Left colon (tissue), 2 donors: ENCODE results near the gene SIM2. TPM values are rescaled to one million over a fixed set of nuclear protein-coding genes. Genes with fewer than 3 reads are reported as not detected.

Source experiments
- ATAC-seq: fragments of 200-7000 bp; cut with Tn5 transposase; one replicate; pipeline ENCODE4 v1.9.1; 2020; ENCODE audit warnings: mild to moderate bottlenecking, moderate library complexity
- DNase-seq, 2 donors: peaks; one replicate each; pipeline ENCODE4 v3.0.0-alpha.2; 2020
- intact Hi-C, 2 donors: fragments of 100-400 bp; cut with DNase I in 1 of 2; cut with micrococcal nuclease in 1 of 2; formaldehyde crosslinking; loops; one replicate each; pipeline versions ENCODE4 v1.11.2 to v1.14.0; 2022; cut with DNase I, micrococcal nuclease
- total RNA-seq, 2 donors: library from RNA; stranded (reverse); fragmentation: NEBNext Ultra II Directional; extraction: Animal tissue kit (Norgen Biotek cat#: 25700); gene quantifications; one replicate each; pipeline ENCODE4 v1.2.1, GENCODE V29; 2021
- donor health status: DM: no; HTN: no; CAD: no.
- donor health status: DM: yes; HTN: yes; CAD: no.

Gene SIM2
- total RNA-seq, 2 donors from 2014 or later: 0.34 TPM; not detected in 1

GRCh38 chr21:36749935-36750575, 51.1 kb downstream of the SIM2 start:
- intact Hi-C loops: no loop called here
- DNase-seq: no peak
- no peak for ATAC-seq

DNA sequence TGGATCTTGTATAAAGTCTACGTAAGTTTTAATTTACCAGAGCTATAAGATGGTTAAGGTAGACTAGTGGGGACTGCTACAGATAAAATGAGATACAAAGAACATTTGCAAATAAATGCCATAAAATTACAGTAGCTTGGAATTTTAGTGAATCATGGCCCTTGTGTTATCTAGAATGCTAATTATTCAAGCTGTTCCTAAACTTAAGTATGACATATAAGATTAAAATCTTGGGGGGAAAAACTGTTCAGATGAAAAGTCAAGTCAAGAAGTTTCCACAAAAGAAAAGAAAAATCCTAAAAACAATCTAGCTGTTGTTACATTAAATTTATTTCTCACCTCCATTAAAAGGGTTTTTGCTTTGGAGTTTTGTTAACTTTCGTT, 51.7 kb downstream of the SIM2 start:
- intact Hi-C loops: no loop called here
- ATAC-seq (no peak), DNase-seq (no peak)

DNA sequence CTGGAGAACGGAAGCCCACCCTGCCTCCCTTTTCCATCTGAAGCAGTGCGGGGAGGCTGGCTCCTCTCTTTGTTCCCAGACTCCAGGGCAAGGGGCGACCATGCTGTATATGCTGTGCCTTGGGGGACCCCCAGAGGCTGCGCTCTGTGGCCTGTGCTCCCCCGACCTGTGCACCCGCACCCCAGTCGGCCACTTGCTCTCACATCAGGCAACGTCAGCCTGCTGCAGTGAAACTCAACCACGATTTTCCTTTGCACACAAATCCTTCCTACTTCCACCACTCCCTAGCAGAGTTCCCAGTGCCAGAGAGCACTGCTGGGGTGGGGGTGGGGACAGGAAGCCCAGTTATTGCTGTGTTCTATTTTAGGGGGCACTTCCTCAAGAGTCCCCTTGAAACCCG, 52.5 kb downstream of the SIM2 start:
- ATAC-seq (no peak), DNase-seq (no peak)
- intact Hi-C loops: no loop called here

DNA sequence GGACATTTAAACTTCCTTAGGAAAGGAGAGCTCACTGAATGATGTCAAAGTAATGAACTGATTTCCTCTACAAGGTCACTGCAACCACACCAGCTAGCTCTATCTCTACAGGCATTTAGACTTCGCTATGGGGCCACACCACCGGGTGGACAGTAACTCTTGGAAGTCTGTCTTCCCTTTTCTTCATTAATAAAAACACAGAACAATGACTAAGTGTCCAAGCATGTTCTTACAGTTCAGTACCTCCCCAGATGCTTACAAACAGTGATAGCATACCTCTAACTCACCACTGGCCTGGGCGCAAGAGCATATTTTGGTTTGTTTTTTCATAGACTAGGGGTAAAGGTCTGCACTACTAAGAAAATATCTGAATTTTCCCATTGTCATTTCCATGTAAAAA, 54.6 kb downstream of the SIM2 start:
- no peak for ATAC-seq
- intact Hi-C loops: no loop called here
- DNase-seq: no peak

DNA sequence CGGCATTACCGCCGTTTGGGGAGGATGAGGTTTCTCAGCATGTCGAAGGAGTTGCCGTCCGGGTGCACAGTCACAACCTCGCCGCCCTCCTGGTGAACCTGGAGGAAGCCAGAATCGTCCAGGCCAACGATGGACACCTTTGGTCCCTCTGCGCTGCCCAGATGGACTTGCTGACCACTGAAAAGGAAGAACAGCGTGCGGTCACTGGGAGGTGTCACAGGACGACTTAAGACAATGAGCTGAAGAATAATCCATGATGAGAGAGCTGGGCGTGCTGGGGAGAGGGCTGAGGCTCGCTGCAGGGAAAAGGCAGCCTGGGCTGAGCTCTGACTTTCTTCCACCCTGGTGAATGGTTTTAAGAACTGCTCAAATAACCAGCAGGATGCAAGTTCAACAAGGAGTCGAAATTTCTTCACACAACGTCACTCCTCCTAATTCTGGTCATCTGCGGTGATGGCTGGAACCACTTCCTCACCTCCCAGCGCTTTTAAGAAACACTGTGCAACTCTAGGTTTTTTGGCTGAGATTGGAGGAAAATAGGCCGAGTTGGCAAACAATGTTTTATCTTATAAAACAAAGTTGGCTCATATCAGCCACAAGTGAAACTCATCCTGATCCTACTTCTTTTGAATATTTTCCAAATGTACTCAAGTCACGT, 55.5 kb downstream of the SIM2 start:
- no peak for DNase-seq
- no peak for ATAC-seq
- intact Hi-C loops: no loop called here

DNA sequence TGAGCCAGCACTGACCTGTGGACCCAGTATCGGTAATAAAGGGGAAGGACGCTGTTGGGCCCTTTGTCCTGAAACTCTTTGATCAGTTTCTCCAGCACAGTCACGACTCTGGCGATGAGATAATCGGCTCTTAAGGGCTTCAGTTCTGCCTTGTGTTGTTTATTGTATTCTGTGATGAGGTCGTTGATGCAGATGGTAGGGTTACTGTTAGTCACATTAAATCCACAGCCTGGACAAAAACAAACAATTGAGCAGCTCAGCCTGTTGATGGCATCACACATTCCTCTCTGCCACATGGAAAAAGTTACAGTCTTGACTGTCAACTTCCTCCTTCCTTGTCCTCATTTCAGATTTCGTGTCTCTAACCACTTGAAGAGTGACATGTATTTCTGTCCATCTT, 57.6 kb downstream of the SIM2 start:
- ATAC-seq (peak; percentile 40), DNase-seq (no peak)
- intact Hi-C loops: no loop called here

DNA sequence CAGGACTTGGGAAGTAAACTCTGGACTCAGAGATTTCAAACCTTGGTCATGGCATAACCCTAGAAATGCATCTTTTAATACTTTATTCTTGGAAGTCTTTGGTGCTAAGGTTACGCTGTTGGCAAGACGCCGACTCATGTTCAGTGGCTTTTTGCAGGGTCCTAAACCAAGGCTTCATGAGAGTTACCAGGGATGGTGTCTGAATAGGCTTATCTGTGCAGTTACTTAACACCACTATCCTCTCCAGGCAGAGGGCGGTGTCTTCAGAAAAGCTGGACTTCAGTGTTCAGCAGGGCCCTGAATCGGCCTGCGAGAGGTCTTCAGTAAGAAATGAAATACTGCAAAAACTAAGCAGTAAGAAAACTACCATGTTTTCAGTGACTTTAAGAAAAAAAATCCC, 58.3 kb downstream of the SIM2 start:
- DNase-seq: no peak
- ATAC-seq: no peak
- intact Hi-C loops: no loop called here

GRCh38 chr21:36759348-36760083, 60.6 kb downstream of the SIM2 start:
- ATAC-seq: no peak
- DNase-seq: no peak
- intact Hi-C loops: no loop called here

DNA sequence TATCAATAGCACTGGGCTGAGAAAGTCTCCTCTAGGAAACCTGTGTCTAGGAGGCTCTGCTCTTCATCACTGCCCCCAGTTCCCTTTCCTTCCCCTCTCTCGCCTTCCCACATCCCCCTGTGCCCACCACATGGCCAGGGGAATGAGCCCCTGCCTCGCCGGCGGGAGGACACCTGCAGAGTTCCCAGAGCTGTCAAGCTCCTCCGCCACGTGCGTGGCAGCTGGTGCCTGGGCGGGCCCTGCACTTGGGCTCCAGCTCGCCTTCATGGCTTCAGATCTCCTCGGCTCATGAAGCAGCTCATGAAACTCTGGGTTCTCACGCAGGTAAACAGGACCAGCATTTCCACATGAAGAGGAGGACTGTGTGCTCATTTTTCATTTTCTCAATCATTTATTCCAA, 62.8 kb downstream of the SIM2 start:
- ATAC-seq (no peak), DNase-seq (no peak)
- intact Hi-C loops: no loop called here

- intact Hi-C loops: no loop called here
- ATAC-seq: no peak
- no peak for DNase-seq
Observed at GRCh38 chr21:36762642-36763041, 63.7 kb downstream of the SIM2 start.

- no peak for DNase-seq
- intact Hi-C loops: no loop called here
- ATAC-seq: no peak
Observed at GRCh38 chr21:36763305-36763704, 64.4 kb downstream of the SIM2 start.

- ATAC-seq (no peak), DNase-seq (no peak)
- intact Hi-C loops: no loop called here
Observed at GRCh38 chr21:36765229-36765628, 66.3 kb downstream of the SIM2 start.

GRCh38 chr21:36766511-36766910, 67.6 kb downstream of the SIM2 start:
- no peak for ATAC-seq
- no peak for DNase-seq
- intact Hi-C loops: no loop called here

DNA sequence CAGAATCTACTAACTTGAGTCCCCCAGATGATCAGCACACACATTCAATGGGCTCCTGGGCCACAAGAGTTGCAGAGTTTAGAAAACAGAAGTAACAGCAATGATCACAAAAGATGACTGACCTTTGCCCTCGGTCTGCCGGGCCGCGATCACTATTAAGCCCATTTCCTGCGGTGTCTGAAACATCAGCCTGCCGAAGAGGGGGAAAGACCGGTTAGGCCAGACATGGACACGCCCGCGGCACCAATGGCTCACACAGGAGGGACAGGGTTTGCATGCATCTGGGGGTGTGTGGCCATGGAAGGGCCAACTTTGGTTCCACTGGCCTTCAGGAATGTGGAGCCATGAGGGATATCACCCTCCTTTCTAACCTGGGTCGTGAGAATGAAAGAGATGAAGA, 68.2 kb downstream of the SIM2 start:
- ATAC-seq (peak; percentile 59), DNase-seq (peak in 1 of 2 donors; percentile 42)
- intact Hi-C loops: no loop called here

- ATAC-seq (no peak), DNase-seq (no peak)
- intact Hi-C loops: no loop called here
Observed at GRCh38 chr21:36768496-36768895, 69.6 kb downstream of the SIM2 start.

DNA sequence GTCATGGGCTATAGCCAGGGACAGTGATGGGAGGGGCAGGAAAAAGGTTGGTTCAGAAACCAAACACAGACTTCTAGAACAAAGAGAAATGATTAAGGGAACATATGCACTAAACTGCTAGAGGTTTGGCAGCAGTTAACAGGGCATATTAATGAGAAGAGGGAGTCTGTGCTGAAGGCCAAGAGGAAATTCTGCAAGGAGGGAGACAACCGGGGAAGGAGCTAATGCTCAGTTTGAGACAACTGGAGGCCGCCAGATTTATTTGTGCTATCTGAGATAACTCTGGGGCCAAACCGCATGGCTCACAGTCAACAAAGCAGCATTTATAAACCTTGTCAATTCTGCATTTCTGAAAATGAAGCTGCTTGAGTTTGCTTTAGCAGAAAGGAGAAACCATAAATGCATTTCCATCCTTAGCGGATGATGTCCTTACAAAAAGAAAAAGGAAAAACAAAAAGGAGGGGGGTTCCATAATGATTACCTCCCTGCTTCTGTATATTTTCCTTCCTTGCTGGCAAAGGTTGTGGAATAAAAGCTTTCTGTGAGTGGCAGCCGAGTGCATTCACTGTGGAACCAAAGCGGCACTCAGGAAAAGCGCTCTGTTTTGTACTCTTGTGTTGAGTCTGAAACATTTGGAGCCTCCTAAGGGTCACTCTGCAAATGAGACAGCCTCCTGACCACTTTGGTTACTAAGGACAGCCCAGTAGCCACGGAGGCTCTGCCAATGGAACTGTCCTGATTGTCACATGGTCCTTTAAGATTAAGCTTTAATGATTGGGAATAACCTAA, 70.3 kb downstream of the SIM2 start:
- intact Hi-C loops: no loop called here
- ATAC-seq (peak; percentile 69), DNase-seq (no peak)

GRCh38 chr21:36773117-36773516, 74.2 kb downstream of the SIM2 start:
- peak; percentile 94 for ATAC-seq
- peak; percentile 72 to 87 for DNase-seq
- intact Hi-C loops: no loop called here

- intact Hi-C loops: no loop called here
- DNase-seq: no peak
- no peak for ATAC-seq
Observed at GRCh38 chr21:36773995-36774394, 75.1 kb downstream of the SIM2 start.

DNA sequence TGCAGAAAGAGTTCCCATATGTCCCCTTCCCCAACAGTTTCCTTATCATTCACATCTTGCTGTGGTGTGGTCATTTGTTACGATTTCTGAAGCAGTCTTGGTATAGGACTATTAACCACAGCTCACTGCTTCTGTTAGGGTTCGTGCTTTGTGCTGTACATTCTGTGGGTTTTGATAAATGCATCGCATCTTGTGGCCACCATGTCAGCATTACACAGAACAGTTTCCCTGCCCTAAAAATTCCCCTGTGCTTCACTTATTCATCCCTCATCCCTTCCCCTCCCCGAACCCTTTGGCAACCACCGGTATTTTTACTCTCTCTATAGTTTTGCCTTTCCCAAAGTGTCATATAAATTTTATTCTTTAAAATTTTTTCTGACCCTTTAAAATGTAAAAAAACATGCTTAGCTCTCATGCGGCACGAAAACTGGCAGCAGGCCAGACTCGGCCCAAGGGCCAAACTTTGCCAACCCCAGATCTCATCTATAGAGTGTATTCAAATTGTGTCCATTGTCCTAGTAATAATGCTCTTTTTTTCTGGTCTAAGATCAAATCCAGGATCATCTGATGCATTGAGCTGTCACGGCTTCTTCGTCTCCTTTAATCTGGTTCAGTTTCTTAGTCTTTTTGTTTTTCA, 78.2 kb downstream of the SIM2 start:
- intact Hi-C loops: no loop called here
- ATAC-seq: no peak
- no peak for DNase-seq
